Breast epithelium (tissue), 4 donors: ENCODE data around the gene PPID. TPM values are rescaled to one million over a fixed set of nuclear protein-coding genes. Genes with fewer than 3 reads are reported as not detected.
A peak's percentile ranks its signal among the peaks of the same experiment; 100 is the strongest.

ENCODE experiments used
- DNase-seq, 2 donors: peaks; one replicate each; pipeline ENCODE4 v3.0.0-alpha.2; 2019; ENCODE audit warnings: low spot score in 2 of 2
- H3K27ac ChIP-seq, 2 donors: fragments of 200-600 bp; sonication (generic) in 1 of 2; one replicate each; pipeline ENCODE4 v1.5.1; 2016 to 2019; ENCODE audit warnings: mild to moderate bottlenecking in 1 of 2
- H3K27me3 ChIP-seq, 2 donors: fragments of 200-600 bp; sonication (generic) in 1 of 2; one replicate each; pipeline versions ENCODE4 v1.5.1 to v1.6.0; 2017 to 2019; ENCODE audit warnings: control low read depth in 1 of 2, mild to moderate bottlenecking in 1 of 2
- H3K36me3 ChIP-seq: fragments of 200-600 bp; one replicate; pipeline ENCODE4 v1.5.1; 2019
- H3K4me1 ChIP-seq, 2 donors: fragments of 200-600 bp; sonication (generic); one replicate each; pipeline ENCODE4 v1.5.1; 2016 to 2019; ENCODE audit warnings: control low read depth in 1 of 2
- H3K4me3 ChIP-seq, 3 donors: fragments of 200-600 bp; sonication (generic); 1 replicate in 2 of 3; 2 replicates in 1 of 3; pipeline ENCODE4 v1.5.1; 2016 to 2019; ENCODE audit warnings: mild to moderate bottlenecking in 3 of 3, moderate library complexity in 2 of 3
- H3K9me3 ChIP-seq, 2 donors: fragments of 200-600 bp; sonication (generic) in 1 of 2; one replicate each; pipeline ENCODE4 v1.5.1; 2016 to 2019; ENCODE audit warnings: control low read depth in 1 of 2
- CTCF ChIP-seq, 3 donors: fragments of 450-650 bp; IDR thresholded peaks; one replicate each; pipeline ENCODE4 v1.5.1; 2016 to 2017; ENCODE audit warnings: antibody characterized with exemption in 3 of 3, mild to moderate bottlenecking in 3 of 3, moderate library complexity in 3 of 3
- POLR2A ChIP-seq: fragments of 450-650 bp; IDR thresholded peaks from one replicate; pipeline ENCODE4 v1.6.1; 2016; ENCODE audit warnings: antibody characterized with exemption, mild to moderate bottlenecking, moderate library complexity
- POLR2AphosphoS5 ChIP-seq, 3 donors: sonication (generic); formaldehyde crosslinking; IDR thresholded peaks; one replicate each; pipeline ENCODE4 v1.6.1; 2017; ENCODE audit warnings: antibody characterized with exemption in 3 of 3
- intact Hi-C: fragments of 100-400 bp; cut with DNase I; formaldehyde crosslinking; loops from one replicate; pipeline ENCODE4 v1.15.1; 2023; ENCODE audit warnings: low total_unique reads
- total RNA-seq, 3 donors: library from RNA; depleted of rRNA; stranded (reverse); fragments of >200 nt; gene quantifications; one replicate each; pipeline ENCODE4 v1.1.0, GENCODE V29; 2016

PPID gene
- total RNA-seq: 10 to 100 TPM; 17.6 to 29.9 (median 20.0) TPM

- no peaks in the 10 kb centered on the region for H3K27me3 ChIP-seq
- H3K27ac ChIP-seq: peak within 1 kb of the TSS; percentile 88 to 96
- TF ChIP-seq POLR2A (peak; percentile 62), CTCF (IDR thresholded peaks at IDR 0.05) (no peak), POLR2AphosphoS5 (IDR thresholded peaks at IDR 0.05) (peak; percentile 60 to 64 (median 61))
- peak within 1 kb of the TSS; percentile 87 to 92 (median 88) for H3K4me3 ChIP-seq
- intact Hi-C loops: no loop called here
- H3K9me3 ChIP-seq: no peaks in the 10 kb centered on the region
- no peaks in the 10 kb centered on the region for H3K4me1 ChIP-seq
- DNase-seq: peak; percentile 54 to 76
- H3K36me3 ChIP-seq: no peaks in the 10 kb centered on the region
Measured at GRCh38 chr4:158722917-158723793, at the start of gene PPID. TSS of gene PPID (minus strand) at chr4:158723396. CDS start at chr4:158723288, 108 bp downstream.

- intact Hi-C loops: no loop called here
- no peak overlapping the region for H3K4me3 ChIP-seq
- TF ChIP-seq POLR2A (no peak), CTCF (IDR thresholded peaks at IDR 0.05) (no peak), POLR2AphosphoS5 (IDR thresholded peaks at IDR 0.05) (no peak)
- no peaks in the 10 kb centered on the region for H3K9me3 ChIP-seq
- H3K27ac ChIP-seq: peak overlapping the region; percentile 15 to 50
- no peaks in the 10 kb centered on the region for H3K4me1 ChIP-seq
- no peak for DNase-seq
- no peaks in the 10 kb centered on the region for H3K27me3 ChIP-seq
- H3K36me3 ChIP-seq: no peaks in the 10 kb centered on the region
Measured at GRCh38 chr4:158771776-158772175, 48.6 kb upstream of the PPID start.

- no peaks in the 10 kb centered on the region for H3K36me3 ChIP-seq
- peak overlapping the region in 1 of 3 donors; percentile 80 for H3K4me3 ChIP-seq
- no peaks in the 10 kb centered on the region for H3K9me3 ChIP-seq
- H3K4me1 ChIP-seq: no peaks in the 10 kb centered on the region
- DNase-seq: no peak
- H3K27me3 ChIP-seq: no peaks in the 10 kb centered on the region
- no peak for TF ChIP-seq CTCF (IDR thresholded peaks at IDR 0.05)
- TF ChIP-seq POLR2AphosphoS5 (IDR thresholded peaks at IDR 0.05): no peak
- no peak for TF ChIP-seq POLR2A
- intact Hi-C loops: no loop called here
- H3K27ac ChIP-seq: no peak overlapping the region
Measured at GRCh38 chr4:158770671-158771070, 47.5 kb upstream of the PPID start.

- TF ChIP-seq CTCF (IDR thresholded peaks at IDR 0.05) (no peak), POLR2AphosphoS5 (IDR thresholded peaks at IDR 0.05) (no peak), POLR2A (no peak)
- H3K4me1 ChIP-seq: no peaks in the 10 kb centered on the region
- H3K36me3 ChIP-seq: no peaks in the 10 kb centered on the region
- H3K27me3 ChIP-seq: no peaks in the 10 kb centered on the region
- H3K27ac ChIP-seq: peak overlapping the region; percentile 82 to 88
- H3K9me3 ChIP-seq: no peaks in the 10 kb centered on the region
- no peak for DNase-seq
- H3K4me3 ChIP-seq: peak overlapping the region; percentile 80 to 92 (median 80)
- intact Hi-C loops: no loop called here
Measured at GRCh38 chr4:158769175-158769921, 46.2 kb upstream of the PPID start.
